ENCODE results near the gene FCRLA. TPM values are rescaled to one million over a fixed set of nuclear protein-coding genes. Genes with fewer than 3 reads are reported as not detected.

FCRLA gene
- total RNA-seq, 1 experiment from 2014 or later: not detected

DNA sequence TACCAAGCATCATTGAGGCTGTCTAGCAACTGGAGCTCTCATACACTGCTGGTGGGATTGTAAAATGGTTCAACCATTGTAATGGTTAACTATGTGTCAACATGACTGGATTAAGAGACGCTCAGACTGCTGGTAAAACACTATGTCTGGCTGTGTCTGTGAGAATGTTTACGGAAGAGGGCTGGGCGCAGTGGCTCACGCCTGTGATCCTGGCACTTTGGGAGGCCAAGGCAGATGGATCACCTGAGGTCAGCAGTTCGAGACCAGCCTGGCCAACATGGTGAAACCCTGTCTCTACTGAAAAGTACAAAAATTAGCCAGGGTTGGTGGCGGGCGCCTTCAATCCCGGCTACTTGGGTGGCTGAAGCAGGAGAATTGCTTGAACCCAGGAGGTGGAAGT is 4.8 kb upstream of the FCRLA start:
- no peaks in the 10 kb centered on the region for H3K9me3 Mint-ChIP-seq (ENCODE audit: low read depth, unreplicated experiment)
- intact Hi-C loops (cut with micrococcal nuclease; ENCODE audit: unreplicated experiment): no loop called here
- peaks cover 12% of the 10 kb centered on the region for H3K27me3 Mint-ChIP-seq (ENCODE audit: unreplicated experiment)
- no peak overlapping the region for H3K4me3 Mint-ChIP-seq (ENCODE audit: low read depth, unreplicated experiment)
- peaks cover 15% of the 10 kb centered on the region for H3K4me1 Mint-ChIP-seq (ENCODE audit: low read depth, unreplicated experiment)
- no TSS peak for BruUV-seq (replicated peaks)
- CTCF ChIA-PET: interaction anchor here (0.6 kb wide), 1 partner anchor 24 kb away, joined by 3 read pairs; no protein-coding TSS in a partner anchor
- H3K36me3 Mint-ChIP-seq (ENCODE audit: insufficient read depth, unreplicated experiment): no peaks in the 10 kb centered on the region
- TF ChIP-seq, protein P1, sequence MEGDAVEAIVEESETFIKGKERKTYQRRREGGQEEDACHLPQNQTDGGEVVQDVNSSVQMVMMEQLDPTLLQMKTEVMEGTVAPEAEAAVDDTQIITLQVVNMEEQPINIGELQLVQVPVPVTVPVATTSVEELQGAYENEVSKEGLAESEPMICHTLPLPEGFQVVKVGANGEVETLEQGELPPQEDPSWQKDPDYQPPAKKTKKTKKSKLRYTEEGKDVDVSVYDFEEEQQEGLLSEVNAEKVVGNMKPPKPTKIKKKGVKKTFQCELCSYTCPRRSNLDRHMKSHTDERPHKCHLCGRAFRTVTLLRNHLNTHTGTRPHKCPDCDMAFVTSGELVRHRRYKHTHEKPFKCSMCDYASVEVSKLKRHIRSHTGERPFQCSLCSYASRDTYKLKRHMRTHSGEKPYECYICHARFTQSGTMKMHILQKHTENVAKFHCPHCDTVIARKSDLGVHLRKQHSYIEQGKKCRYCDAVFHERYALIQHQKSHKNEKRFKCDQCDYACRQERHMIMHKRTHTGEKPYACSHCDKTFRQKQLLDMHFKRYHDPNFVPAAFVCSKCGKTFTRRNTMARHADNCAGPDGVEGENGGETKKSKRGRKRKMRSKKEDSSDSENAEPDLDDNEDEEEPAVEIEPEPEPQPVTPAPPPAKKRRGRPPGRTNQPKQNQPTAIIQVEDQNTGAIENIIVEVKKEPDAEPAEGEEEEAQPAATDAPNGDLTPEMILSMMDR (IDR thresholded peaks at IDR 0.05; ENCODE audit: unreplicated experiment): no peak
- peak; percentile 60 for DNase-seq
- H3K27ac Mint-ChIP-seq (ENCODE audit: unreplicated experiment): peak overlapping the region; percentile 9

DNA sequence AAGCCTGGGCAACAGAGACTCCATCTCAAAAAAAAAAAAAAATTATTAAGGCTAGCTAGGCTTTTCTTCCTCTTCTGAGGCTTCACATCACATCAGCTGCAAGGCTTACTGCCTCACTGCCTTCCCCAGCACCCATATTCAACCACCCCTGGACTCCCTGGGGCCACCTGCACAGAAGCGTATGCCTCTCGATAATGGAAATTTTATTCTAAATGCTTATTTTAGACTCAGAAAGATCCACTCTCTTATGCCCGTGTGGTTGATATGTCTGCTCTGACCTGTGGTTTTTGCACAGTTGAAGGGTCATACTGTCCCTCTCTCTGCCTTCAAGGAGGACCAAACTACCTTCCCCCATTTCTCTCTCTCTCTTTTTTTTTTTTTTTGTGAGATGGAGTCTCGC is 1.5 kb upstream of the FCRLA start:
- BruUV-seq (replicated peaks): no TSS peak
- intact Hi-C loops (cut with micrococcal nuclease; ENCODE audit: unreplicated experiment): no loop called here
- CTCF ChIA-PET: interaction anchor here (0.9 kb wide), 1 partner anchor 16 kb away, joined by 5 read pairs; no protein-coding TSS in a partner anchor
- no peaks in the 10 kb centered on the region for H3K36me3 Mint-ChIP-seq (ENCODE audit: insufficient read depth, unreplicated experiment)
- peaks cover 15% of the 10 kb centered on the region for H3K4me1 Mint-ChIP-seq (ENCODE audit: low read depth, unreplicated experiment)
- no peaks in the 10 kb centered on the region for H3K27me3 Mint-ChIP-seq (ENCODE audit: unreplicated experiment)
- no peak for DNase-seq
- TF ChIP-seq, protein P1 (IDR thresholded peaks at IDR 0.05; ENCODE audit: unreplicated experiment): no peak
- H3K4me3 Mint-ChIP-seq (ENCODE audit: low read depth, unreplicated experiment): no peak overlapping the region
- H3K27ac Mint-ChIP-seq (ENCODE audit: unreplicated experiment): no peak overlapping the region
- H3K9me3 Mint-ChIP-seq (ENCODE audit: low read depth, unreplicated experiment): no peaks in the 10 kb centered on the region

DNA sequence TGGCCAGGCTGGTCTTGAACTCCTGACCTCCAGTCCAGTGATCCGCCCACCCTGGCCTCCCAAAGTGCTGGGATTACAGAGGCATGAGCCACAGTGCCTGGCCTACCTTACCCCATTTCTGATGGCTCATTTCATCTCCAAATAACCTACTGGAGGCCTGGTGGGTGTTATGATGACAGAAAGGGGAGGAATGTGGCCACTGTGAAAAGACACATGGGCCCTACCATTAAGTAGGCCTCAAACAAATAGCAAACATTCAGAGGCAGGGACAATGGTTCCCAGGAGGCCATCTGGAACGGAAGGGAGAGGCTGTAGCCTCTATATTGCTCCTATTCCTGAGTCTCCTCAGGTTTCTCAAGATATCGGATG is 932 bp upstream of the FCRLA start:
- no peak for DNase-seq
- BruUV-seq (replicated peaks): no TSS peak
- CTCF ChIA-PET: no interaction called here
- no peaks in the 10 kb centered on the region for H3K9me3 Mint-ChIP-seq (ENCODE audit: low read depth, unreplicated experiment)
- no peaks in the 10 kb centered on the region for H3K27me3 Mint-ChIP-seq (ENCODE audit: unreplicated experiment)
- no peak overlapping the region for H3K27ac Mint-ChIP-seq (ENCODE audit: unreplicated experiment)
- intact Hi-C loops (cut with micrococcal nuclease; ENCODE audit: unreplicated experiment): no loop called here
- H3K36me3 Mint-ChIP-seq (ENCODE audit: insufficient read depth, unreplicated experiment): no peaks in the 10 kb centered on the region
- TF ChIP-seq, protein P1 (IDR thresholded peaks at IDR 0.05; ENCODE audit: unreplicated experiment): no peak
- no peak overlapping the region for H3K4me3 Mint-ChIP-seq (ENCODE audit: low read depth, unreplicated experiment)
- H3K4me1 Mint-ChIP-seq (ENCODE audit: low read depth, unreplicated experiment): peaks cover 15% of the 10 kb centered on the region

GRCh38 chr1:161707503-161707902 is 474 bp downstream of the FCRLA start:
- TF ChIP-seq, protein P1 (IDR thresholded peaks at IDR 0.05; ENCODE audit: unreplicated experiment): no peak
- no peak overlapping the region for H3K27ac Mint-ChIP-seq (ENCODE audit: unreplicated experiment)
- BruUV-seq (replicated peaks): no TSS peak
- peaks cover 4% of the 10 kb centered on the region for H3K4me1 Mint-ChIP-seq (ENCODE audit: low read depth, unreplicated experiment)
- H3K9me3 Mint-ChIP-seq (ENCODE audit: low read depth, unreplicated experiment): no peaks in the 10 kb centered on the region
- intact Hi-C loops (cut with micrococcal nuclease; ENCODE audit: unreplicated experiment): no loop called here
- no peaks in the 10 kb centered on the region for H3K36me3 Mint-ChIP-seq (ENCODE audit: insufficient read depth, unreplicated experiment)
- CTCF ChIA-PET: no interaction called here
- no peak for DNase-seq
- no peaks in the 10 kb centered on the region for H3K27me3 Mint-ChIP-seq (ENCODE audit: unreplicated experiment)
- H3K4me3 Mint-ChIP-seq (ENCODE audit: low read depth, unreplicated experiment): no peak overlapping the region
